A549 (cell line): ENCODE results near the gene SMIM11. TPM values are rescaled to one million over a fixed set of nuclear protein-coding genes. Genes with fewer than 3 reads are reported as not detected.

Experiments
- ATAC-seq, 2 experiments: fragments of 200-7000 bp in 1 of 2; fragments of >200 bp in 1 of 2; cut with Nextera tagmentation in 1 of 2; cut with Tn5 transposase in 1 of 2; 3 replicates each; pipeline versions ENCODE4 v1.8.0 to v1.9.1; 2018 to 2020; ENCODE audit warnings: mild to moderate bottlenecking in 1 of 2, moderate library complexity in 1 of 2
- CTCF ChIA-PET: fragments of 300-600 bp; sonication (Branson Sonifier 250); formaldehyde crosslinking; extraction: SDS; loops from one replicate; lab custom pipeline; 2021; ENCODE audit warnings: antibody characterized with exemption, inconsistent platforms; lab: Yijun Ruan, JAX
- POLR2A ChIA-PET: fragments of 350-600 bp; formaldehyde crosslinking; extraction: SDS; loops from one replicate; lab custom pipeline; 2021; ENCODE audit warnings: antibody characterized with exemption, inconsistent platforms; lab: Yijun Ruan, JAX
- DNase-seq, 2 experiments: peaks; one replicate each; pipeline versions ENCODE4 v3.0.0 to v3.0.0-alpha.2; 2011 to 2016; ENCODE audit warnings: low read depth in 1 of 2, low spot score in 1 of 2
- FAIRE-seq: peaks from 2 replicates; lab custom pipeline; 2011; peaks lifted over from hg19 to GRCh38; lab: Jason Lieb, UNC
- H3K27ac ChIP-seq, 2 experiments: fragments of >200 bp; sonication (Bioruptor Twin); formaldehyde crosslinking; 3 replicates each; pipeline ENCODE4 v1.5.1; 2016 to 2017
- H3K4me1 ChIP-seq: fragments of >200 bp; sonication (Bioruptor Twin); formaldehyde crosslinking; 3 replicates; pipeline ENCODE4 v1.6.1; 2016
- H3K4me2 ChIP-seq: fragments of >200 bp; sonication (Bioruptor Twin); formaldehyde crosslinking; 3 replicates; pipeline ENCODE4 v1.6.1; 2016
- H3K4me3 ChIP-seq: fragments of >200 bp; sonication (Bioruptor Twin); formaldehyde crosslinking; 3 replicates; pipeline ENCODE4 v1.5.1; 2016
- H3K9me3 ChIP-seq: fragments of >200 bp; sonication (Bioruptor Twin); formaldehyde crosslinking; 3 replicates; pipeline ENCODE4 v1.6.1; 2016
- ATOH8 ChIP-seq: fragments of 250-450 bp; sonication (Bioruptor Pico); IDR thresholded peaks from 2 replicates; pipeline ENCODE4 v1.5.0; 2020; ENCODE audit warnings: low read depth, mild to moderate bottlenecking, moderate library complexity
- BHLHE40 ChIP-seq: IDR thresholded peaks from 2 replicates; pipeline ENCODE4 v1.6.1; 2012; ENCODE audit warnings: low read depth, low read length, inconsistent platforms
- EHF ChIP-seq: fragments of 250-450 bp; sonication (Bioruptor Pico); IDR thresholded peaks from 2 replicates; pipeline ENCODE4 v1.5.0; 2020; ENCODE audit warnings: mild to moderate bottlenecking
- EP300 ChIP-seq, 2 experiments: fragments of >200 bp; sonication (Bioruptor Twin); formaldehyde crosslinking; IDR thresholded peaks; 2 replicates in 1 of 2; 3 replicates in 1 of 2; pipeline ENCODE4 v1.6.1; 2016 to 2017
- ESRRA ChIP-seq: fragments of 150-350 bp; IDR thresholded peaks from 2 replicates; pipeline ENCODE4 v1.6.1; 2014; ENCODE audit warnings: mild to moderate bottlenecking, low read length, borderline replicate concordance
- FOSL2 ChIP-seq, 2 experiments: fragments of 450-650 bp in 1 of 2; fragments of >200 bp in 1 of 2; sonication (Bioruptor Twin) in 1 of 2; formaldehyde crosslinking; IDR thresholded peaks; 2 replicates each; pipeline versions ENCODE4 v1.5.0 to v1.6.1; 2016 to 2020; ENCODE audit warnings: mild to moderate bottlenecking in 1 of 2, moderate library complexity in 1 of 2
- FOXS1 ChIP-seq: fragments of 250-450 bp; sonication (Bioruptor Pico); IDR thresholded peaks from 2 replicates; pipeline ENCODE4 v1.5.0; 2020; ENCODE audit warnings: mild to moderate bottlenecking, moderate library complexity
- GATA3 ChIP-seq: IDR thresholded peaks from 2 replicates; pipeline ENCODE4 v1.6.1; 2012; ENCODE audit warnings: borderline replicate concordance
- HOXB13 ChIP-seq: fragments of 250-450 bp; sonication (Bioruptor Pico); IDR thresholded peaks from 2 replicates; pipeline ENCODE4 v1.5.0; 2020; ENCODE audit warnings: low read depth, mild to moderate bottlenecking, moderate library complexity
- NFE2L2 ChIP-seq: fragments of 150-350 bp; conservative IDR thresholded peaks from 2 replicates; pipeline ENCODE4 v1.6.1; 2014; ENCODE audit warnings: low read length
- NR3C1 ChIP-seq: fragments of >200 bp; sonication (Bioruptor Twin); formaldehyde crosslinking; IDR thresholded peaks from 3 replicates; pipeline ENCODE4 v1.6.1; 2017
- PBX3 ChIP-seq: IDR thresholded peaks from 2 replicates; pipeline ENCODE4 v1.6.1; 2012
- POLR2A ChIP-seq: IDR thresholded peaks from 2 replicates; pipeline ENCODE4 v1.6.1; 2012; ENCODE audit warnings: mild to moderate bottlenecking, low read length
- RAD21 ChIP-seq, 2 experiments: fragments of >200 bp in 1 of 2; sonication (Bioruptor Twin) in 1 of 2; formaldehyde crosslinking in 1 of 2; IDR thresholded peaks in 1 of 2; conservative IDR thresholded peaks in 1 of 2; 2 replicates in 1 of 2; 3 replicates in 1 of 2; pipeline ENCODE4 v1.6.1; 2012 to 2018; ENCODE audit warnings: inconsistent platforms in 1 of 2
- REST ChIP-seq: fragments of 200-600 bp; sonication (generic); IDR thresholded peaks from 2 replicates; pipeline ENCODE4 v1.6.1; 2016; ENCODE audit warnings: antibody characterized with exemption, mild to moderate bottlenecking, moderate library complexity
- RFX5 ChIP-seq: fragments of 450-650 bp; IDR thresholded peaks from 2 replicates; pipeline ENCODE4 v1.7.1; 2014; ENCODE audit warnings: antibody characterized with exemption, mild to moderate bottlenecking, moderate library complexity
- SMC3 ChIP-seq: fragments of >200 bp; sonication (Bioruptor Twin); formaldehyde crosslinking; IDR thresholded peaks from 3 replicates; pipeline ENCODE4 v1.6.1; 2018; ENCODE audit warnings: inconsistent platforms
- TFCP2L1 ChIP-seq: fragments of 250-450 bp; sonication (Bioruptor Pico); IDR thresholded peaks from 2 replicates; pipeline ENCODE4 v1.5.0; 2021; ENCODE audit warnings: mild to moderate bottlenecking
- WGBS: methylation state at CpG from one replicate; pipeline ENCODE4 v1.1.6; 2017; ENCODE audit errors: missing lambda C conversion rate; 5-methylcytosine and 5-hydroxymethylcytosine counted together
- polyA plus RNA-seq, 4 experiments: library from polyadenylated mRNA; depleted of rRNA in 3 of 4; stranded (reverse); fragments of >200 nt; fragmentation: RNase III in 1 of 4; extraction: RNeasy Plus Mini Kit Qiagen cat#74134 plus additional on column Dnase treatment in 1 of 4; gene quantifications; 2 replicates in 3 of 4; 3 replicates in 1 of 4; pipeline ENCODE4 v1.2.3, GENCODE V29; 2011 to 2017

Gene SMIM11
- polyA plus RNA-seq, 2 of the 4 experiments (the other 2 are of a cell fraction) = 16.9 to 22.8 TPM

GRCh38 chr21:34363733-34364132 is 11.6 kb upstream of the SMIM11 start, which contains the start of gene KCNE2:
KCNE2 (plus strand) TSS chr21:34364006; CDS start chr21:34370479, 6,473 bp downstream.
- ChIA-PET CTCF (interaction anchor here (2.9 to 4.1 kb wide), 2 partner anchors 16 to 232 kb away, joined by 10 to 19 read pairs; no protein-coding TSS in a partner anchor), POLR2A (no interaction called here)
- 68% methylated on average over 3 of the region's 3 CpGs for WGBS
- Histone ChIP-seq H3K9me3 (no peaks in the 10 kb centered on the region; the same call in 2 of the 3 replicates), H3K4me1 (0 out of 3 replicates have a peak, but pooled peaks cover 4% of the 10 kb centered on the region), H3K4me3 (no peak within 1 kb of the TSS), H3K27ac (no peak within 1 kb of the TSS), H3K4me2 (no peak within 1 kb of the TSS)
- ATAC-seq (no peak), DNase-seq (no peak), FAIRE-seq (no peak)
- no peak for TF ChIP-seq ATOH8 (CRISPR knock-in tag)
- TF ChIP-seq EHF (CRISPR knock-in tag) = no peak
- no peak for TF ChIP-seq NR3C1
- no peak for TF ChIP-seq PBX3
- no peak for TF ChIP-seq POLR2A
- TF ChIP-seq NFE2L2 = no peak
- TF ChIP-seq ESRRA = no peak
- TF ChIP-seq SMC3 = no peak
- TF ChIP-seq EP300 (IDR thresholded peaks at IDR 0.05) = no peak
- no peak for TF ChIP-seq GATA3
- TF ChIP-seq TFCP2L1 (CRISPR knock-in tag) = no peak
- TF ChIP-seq BHLHE40 = no peak
- no peak for TF ChIP-seq RFX5
- TF ChIP-seq RAD21 (conservative IDR thresholded peaks at IDR 0.05 in 1 of 2, IDR thresholded peaks at IDR 0.05 in 1 of 2) = no peak
- no peak for TF ChIP-seq FOXS1 (CRISPR knock-in tag)
- TF ChIP-seq HOXB13 (CRISPR knock-in tag) = no peak

- no peak for FAIRE-seq
- POLR2A ChIA-PET = no interaction called here
- no peak overlapping the region for H3K4me3 ChIP-seq
Observed at GRCh38 chr21:34364921-34365320, 10.4 kb upstream of the SMIM11 start.

More at GRCh38 chr21:34364921-34365320, 10.4 kb upstream of the SMIM11 start:
- Histone ChIP-seq H3K4me2 (no peak overlapping the region), H3K27ac (no peak overlapping the region), H3K4me1 (0 out of 3 replicates have a peak, but pooled peaks cover 4% of the 10 kb centered on the region), H3K9me3 (no peaks in the 10 kb centered on the region)
- TF ChIP-seq REST (no peak), HOXB13 (CRISPR knock-in tag) (no peak), FOSL2 (IDR thresholded peaks at IDR 0.05) (no peak), FOSL2 (CRISPR knock-in tag; IDR thresholded peaks at IDR 0.05) (no peak)
- no peak for ATAC-seq
- CTCF ChIA-PET = interaction anchor here (1.2 to 1.7 kb wide), 5 partner anchors 238 to 441 kb away, joined by 3 to 5 read pairs (median 3); no protein-coding TSS in a partner anchor
- no peak for DNase-seq
